Epithelial cell of prostate (primary cell): ENCODE data around the gene TRPT1.

ENCODE experiments used
- DNase-seq: peaks from one replicate; pipeline ENCODE4 v3.0.0-alpha.2; 2011; ENCODE audit warnings: low read depth, low spot score
- H3K27ac ChIP-seq: fragments of 450-650 bp; 2 replicates; pipeline ENCODE4 v1.5.1; 2017; ENCODE audit warnings: mild to moderate bottlenecking

Gene TRPT1

GRCh38 chr11:64185175-64185692 lies 40.8 kb downstream of the TRPT1 start:
- peak overlapping the region; percentile 86 for H3K27ac ChIP-seq
- DNase-seq = no peak

DNA sequence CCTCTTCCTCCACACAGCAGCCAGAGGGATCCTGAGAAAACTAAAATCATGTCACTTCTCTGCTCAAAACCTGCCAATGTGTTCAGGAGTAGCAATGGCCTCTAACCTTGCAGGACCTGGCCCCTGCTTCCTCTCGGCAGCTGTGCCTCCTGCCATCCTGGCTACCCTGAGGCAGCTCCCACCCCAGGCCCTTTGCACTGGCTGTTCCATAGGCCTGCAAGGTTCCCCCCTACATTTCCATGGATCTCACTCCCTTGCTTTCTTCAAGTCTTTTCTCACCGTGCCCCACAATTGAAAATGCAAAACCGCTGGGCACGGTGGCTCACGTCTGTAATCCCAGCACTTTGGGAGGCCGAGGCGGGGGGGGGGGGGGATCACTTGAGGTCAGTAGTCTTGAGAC lies 42.1 kb downstream of the TRPT1 start:
- no peak for DNase-seq
- no peak overlapping the region for H3K27ac ChIP-seq

GRCh38 chr11:64181506-64182411 lies 44.2 kb downstream of the TRPT1 start:
- peak overlapping the region; percentile 50 for H3K27ac ChIP-seq
- peak; percentile 66 for DNase-seq

DNA sequence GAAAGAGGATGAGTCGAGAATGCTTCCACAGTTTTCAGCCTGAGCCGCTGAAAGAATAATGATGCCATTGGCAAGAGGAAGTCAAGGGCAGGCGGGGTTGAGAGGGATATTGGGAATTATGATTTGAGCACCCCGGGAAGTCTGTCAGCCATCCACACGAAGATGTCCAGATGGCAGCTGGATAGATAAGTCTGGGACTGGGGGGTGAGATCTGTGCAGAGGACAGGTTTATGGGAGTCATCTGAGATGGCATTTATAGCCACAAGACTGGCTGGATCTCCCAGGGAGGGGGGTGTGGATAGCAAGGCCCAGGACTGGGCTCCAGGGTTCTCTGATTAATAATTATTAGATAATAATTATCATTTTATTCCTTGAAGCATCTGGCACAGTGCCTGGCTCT lies 45.1 kb downstream of the TRPT1 start:
- no peak for DNase-seq
- H3K27ac ChIP-seq = no peak overlapping the region

GRCh38 chr11:64178951-64179639 lies 46.9 kb downstream of the TRPT1 start:
- no peak overlapping the region for H3K27ac ChIP-seq
- no peak for DNase-seq

DNA sequence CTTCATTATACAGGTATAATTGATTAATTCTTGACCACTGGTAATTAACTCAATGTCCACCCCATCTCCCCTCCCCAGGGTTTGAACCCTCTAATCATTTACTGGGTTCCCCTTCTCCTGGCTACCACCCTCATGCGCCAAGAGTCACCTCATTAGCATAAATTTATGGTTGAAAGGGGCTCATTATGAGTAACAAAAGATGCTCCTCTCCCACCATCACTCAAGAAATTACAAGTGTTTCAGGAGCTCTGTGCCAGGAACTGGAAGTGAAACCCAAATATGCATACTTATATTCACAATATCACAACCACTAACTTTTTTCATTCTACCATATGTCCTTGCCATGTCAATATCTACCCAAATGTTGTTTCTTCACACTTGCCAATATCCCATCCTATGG lies 47.8 kb downstream of the TRPT1 start:
- H3K27ac ChIP-seq = no peak overlapping the region
- no peak for DNase-seq

DNA sequence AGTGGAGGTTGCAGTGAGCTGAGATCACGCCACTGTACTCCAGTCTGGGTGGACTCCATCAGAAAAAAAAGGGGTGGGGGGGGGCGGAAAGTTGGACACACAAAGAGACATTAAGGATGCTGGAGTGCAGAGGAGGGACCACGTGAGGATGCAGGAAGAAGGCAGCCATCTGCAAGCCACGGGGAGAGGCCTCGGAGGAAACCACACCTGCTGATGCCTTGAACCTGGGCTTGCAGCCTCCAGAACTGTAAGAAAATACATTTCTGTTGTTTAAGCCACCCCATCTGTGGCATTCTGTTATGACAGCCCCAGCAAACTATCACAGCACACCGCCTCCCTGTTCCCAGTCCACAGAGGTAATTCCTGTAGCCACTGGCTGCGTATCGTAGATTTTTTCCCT lies 49.2 kb downstream of the TRPT1 start:
- no peak overlapping the region for H3K27ac ChIP-seq
- no peak for DNase-seq
